IPS DF 4.7 (cell line): ENCODE measurements around the gene EEF1AKMT3.

Experiments used
- DNase-seq: peaks from one replicate; pipeline ENCODE4 v3.0.0-alpha.2; 2013; ENCODE audit warnings: low spot score; ENCODE audit errors: extremely low read depth

The EEF1AKMT3 gene

DNA sequence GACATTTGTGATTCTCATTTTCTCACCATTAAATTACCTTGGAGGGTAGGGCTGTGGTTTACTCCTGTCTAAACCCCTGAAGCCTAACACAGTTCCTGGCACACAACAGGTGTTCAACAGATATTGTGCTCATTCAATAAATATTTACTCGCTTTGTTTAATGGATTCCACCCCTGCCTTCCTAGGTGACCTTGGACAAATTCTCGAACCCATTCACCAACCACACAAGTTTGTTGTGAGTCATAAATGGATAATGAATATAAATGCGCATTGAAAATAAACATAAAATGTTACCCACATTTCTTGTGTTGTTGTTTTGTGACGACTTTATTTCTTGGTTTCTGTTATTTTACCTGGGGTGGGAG is 9.8 kb downstream of the EEF1AKMT3 start:
- DNase-seq = no peak

DNA sequence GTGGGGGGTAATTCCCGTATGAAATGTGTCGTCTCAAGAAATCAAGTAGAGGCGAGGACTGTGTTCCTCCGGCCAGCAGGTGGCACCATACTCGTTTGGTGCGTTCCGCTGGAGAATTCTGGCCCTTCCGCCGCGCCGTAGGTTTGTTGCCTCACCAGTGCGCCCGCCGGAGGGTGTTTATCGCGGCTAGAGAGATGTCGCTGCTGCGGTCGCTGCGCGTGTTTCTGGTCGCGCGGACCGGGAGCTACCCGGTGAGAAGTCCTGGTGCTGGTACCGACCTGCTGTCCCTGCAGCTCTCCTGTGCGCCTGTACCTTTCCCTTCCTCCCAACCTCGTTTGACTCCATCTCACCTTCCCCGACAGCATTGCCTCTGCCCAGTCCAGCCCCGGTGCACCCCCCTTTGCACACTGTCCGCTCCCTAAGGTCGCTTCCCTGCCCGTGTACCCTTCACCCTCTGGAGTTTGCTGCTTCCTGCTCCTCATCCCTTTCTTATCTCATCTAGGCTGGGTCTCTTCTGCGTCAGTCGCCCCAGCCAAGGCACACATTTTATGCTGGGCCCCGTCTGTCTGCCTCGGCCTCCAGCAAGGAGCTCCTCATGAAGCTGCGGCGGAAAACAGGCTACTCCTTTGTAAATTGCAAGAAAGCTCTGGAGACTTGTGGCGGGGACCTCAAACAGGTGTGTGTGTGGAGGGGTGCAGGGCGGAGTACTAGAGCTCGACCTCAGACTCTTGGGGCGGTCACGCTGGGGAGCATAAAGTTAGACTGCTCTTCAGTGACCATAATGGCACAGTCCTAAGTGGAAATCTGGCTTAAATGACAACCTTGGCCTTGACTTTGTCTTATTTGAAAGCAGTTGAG is 10.4 kb downstream of the EEF1AKMT3 start, which contains the start of gene TSFM:
Gene TSFM, plus strand, starts transcription at position 180 of the 858 bp plus-strand sequence. Its CDS starts 15 bp downstream, at position 195.
- peak; percentile 87 for DNase-seq

DNA sequence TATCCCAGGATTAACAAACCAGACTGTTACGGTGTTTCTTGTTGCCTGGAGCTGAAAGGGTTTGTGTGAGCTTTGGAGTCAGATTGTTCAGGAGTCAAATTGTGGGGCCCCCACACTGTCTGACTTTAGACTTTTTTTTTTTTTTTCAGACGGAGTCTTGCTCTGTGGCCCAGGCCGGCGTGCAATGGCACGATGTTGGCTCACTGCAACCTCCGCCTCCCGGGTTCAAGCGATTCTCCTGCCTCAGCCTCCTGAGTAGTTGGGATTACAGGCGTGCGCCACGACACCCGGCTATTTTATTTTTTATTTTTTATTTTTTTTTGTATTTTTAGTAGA is 11.0 kb downstream of the EEF1AKMT3 start:
- no peak for DNase-seq

DNA sequence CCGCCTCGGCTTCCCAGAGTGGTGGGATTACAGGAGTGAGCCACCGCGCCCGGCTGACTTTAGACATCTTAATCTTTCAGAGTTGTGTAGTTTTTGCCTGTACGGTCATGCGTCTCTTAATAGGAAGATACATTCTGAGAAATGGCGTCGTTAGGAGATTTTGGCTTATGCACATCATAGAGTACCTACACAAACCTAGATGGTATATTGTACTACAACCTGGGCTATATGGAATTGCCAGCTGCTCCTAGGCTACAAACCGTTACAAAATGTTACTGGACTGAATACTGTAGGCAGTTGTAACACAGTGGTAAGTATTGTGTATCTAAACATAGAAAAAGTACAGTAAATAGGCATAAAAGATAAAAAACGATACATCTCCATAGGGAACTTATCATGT is 11.4 kb downstream of the EEF1AKMT3 start:
- DNase-seq = no peak

DNA sequence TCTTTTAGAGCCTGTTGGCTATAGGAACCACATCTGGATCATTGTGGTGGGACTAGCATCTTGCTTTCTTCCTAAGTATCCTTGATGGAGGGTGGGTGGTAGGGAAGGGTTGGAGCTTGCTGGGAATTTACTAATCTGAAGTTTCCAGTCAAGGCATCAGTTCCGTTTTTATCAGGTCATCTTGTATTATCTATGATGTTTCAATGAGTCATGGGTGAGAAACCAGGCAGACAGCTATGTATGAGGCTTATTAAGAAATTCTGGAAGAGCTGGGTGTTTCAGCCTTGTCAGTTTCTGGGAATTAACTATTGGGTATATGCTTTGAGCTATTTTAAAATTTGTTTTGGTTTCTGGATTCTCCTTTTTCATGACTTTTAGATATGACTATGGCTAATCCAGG is 21.5 kb downstream of the EEF1AKMT3 start:
- DNase-seq = no peak

DNA sequence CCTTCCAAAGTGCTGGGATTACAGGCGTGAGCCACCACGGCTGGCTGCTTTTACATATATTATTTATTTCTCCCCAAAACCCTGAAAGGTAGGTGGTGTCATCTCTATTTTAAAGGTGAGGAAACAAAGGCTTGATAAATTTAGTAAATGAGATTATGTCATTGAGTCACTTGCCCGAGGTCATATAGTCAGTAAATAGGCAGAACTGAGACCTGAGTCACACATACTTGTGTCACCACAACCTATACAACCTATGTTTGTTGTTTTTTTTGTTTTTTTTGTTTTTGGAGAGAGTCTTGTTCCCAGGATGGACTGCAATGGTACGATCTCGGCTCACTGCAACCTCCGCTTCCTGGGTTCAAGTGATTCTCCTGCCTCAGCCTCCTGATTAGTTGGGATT is 22.9 kb downstream of the EEF1AKMT3 start:
- DNase-seq = no peak

DNA sequence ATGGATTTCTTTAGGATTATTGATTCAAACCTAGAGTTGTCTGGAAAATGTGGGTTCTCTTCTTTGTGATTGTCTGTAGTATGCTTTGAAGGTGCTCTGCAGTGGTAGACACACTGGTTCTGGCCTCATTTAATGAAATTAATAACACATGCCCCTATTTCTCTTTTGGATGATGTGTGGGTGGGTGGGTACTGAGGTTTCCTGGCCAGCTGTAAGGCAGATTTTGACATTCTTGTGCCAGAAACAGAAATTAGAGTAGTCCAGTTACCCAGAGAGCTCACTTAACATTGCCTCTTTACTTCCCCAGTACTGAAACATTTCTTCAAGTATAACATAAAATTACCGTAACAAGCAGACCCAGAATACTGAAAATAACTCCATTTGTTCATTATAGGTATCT is 24.6 kb downstream of the EEF1AKMT3 start:
- DNase-seq = no peak

DNA sequence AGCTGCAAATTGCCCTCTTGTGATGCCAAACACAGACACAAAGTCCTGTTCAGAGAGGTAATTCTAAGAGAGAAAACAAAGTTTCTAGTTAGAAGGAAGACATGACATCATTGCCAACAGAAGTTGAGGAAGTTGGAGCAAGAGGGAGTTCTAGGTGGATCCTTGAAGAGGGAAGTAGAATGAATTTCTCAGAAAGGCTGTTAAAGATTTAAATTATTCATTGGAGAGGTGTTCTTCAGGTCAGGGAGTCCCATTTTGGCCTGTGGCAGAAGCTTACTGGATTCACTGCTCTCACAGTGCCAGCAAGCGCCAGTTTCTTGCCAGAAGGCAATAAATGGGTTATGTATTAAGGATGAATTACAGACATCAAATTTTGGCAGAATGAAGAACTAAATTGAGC is 25.5 kb downstream of the EEF1AKMT3 start:
- no peak for DNase-seq

DNA sequence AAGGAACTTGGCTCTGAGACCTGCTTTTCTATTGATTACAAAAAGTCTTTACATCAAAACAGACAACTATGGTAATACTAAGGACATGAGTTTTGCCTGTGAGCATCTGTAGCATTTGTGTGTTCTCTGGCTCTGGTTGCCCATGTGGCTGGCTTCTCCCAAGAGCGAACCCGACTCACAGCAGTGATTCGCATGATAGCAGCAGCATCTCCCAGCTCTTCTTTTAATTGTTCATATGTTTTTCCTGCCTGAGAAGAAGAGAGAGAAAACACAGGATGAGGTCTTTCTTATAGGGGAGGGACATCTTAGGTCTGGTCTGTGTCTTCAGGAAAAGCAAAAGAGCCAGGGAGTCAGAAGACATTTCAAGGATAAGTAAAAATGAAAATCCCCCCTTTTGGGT is 28.6 kb downstream of the EEF1AKMT3 start:
- no peak for DNase-seq

DNA sequence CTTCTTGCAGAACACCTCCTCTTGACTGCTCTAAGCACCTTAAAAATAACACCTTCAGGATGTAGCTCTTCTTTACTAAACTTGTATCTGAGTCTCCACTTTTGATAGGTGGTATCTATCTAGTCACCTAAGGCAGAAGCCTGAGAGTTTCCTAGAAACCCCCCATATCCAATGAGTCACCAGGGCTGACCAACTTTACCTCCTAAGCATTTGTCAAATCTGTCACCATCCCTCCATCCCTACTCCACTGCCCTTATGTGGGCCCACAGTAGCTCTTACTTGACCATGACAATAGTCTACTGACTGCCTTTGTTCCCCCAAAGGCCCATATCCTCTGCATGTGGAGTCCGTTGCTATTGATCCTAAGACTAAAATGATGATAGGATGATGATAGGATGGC is 30.2 kb downstream of the EEF1AKMT3 start:
- no peak for DNase-seq

DNA sequence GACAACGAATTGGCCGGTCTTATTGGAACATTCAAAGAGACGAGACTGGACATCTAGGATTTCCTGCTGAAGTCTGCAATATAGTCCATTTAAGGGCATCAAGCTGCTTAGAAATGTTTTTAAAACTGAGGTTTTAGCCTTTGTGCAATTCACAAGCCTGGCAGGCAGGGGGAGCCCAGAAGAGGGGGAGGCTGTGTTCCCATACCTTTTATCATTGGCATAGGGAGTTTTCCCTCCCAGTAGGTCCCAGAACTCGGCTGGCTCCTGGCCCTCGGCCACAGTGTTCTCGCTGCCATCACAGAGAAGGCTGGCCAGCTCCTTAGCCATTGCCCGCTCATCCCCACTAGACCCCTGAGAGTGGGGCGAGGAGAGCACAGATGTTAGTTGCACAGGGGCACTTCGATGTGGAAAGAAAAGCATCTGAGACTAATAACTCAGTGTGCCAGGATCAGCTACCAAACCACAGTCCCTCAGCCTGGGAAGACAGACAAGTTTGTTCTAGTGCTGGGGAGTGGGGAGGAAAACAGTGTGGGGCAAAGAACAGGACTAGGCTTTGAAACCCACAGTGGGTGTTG is 31.0 kb downstream of the EEF1AKMT3 start:
- DNase-seq = peak; percentile 60

DNA sequence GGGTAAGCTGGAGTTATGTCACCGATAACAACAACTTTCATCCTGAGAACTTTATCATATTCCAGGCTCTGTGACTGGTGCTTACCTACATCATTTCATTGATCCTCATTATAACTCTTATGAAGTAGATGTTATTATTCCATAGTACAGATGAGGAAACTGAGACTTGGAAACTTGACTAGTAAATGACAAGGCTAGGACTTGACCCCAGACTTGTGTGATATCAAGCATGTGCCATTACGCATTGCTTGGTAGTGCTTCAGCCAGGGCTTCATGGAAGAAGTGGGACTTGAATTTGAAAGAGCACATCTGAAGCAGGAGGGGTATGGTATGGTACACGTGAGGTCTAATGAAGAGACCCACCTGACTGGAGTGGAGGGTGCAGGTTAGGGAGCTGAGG is 34.3 kb downstream of the EEF1AKMT3 start:
- no peak for DNase-seq

DNA sequence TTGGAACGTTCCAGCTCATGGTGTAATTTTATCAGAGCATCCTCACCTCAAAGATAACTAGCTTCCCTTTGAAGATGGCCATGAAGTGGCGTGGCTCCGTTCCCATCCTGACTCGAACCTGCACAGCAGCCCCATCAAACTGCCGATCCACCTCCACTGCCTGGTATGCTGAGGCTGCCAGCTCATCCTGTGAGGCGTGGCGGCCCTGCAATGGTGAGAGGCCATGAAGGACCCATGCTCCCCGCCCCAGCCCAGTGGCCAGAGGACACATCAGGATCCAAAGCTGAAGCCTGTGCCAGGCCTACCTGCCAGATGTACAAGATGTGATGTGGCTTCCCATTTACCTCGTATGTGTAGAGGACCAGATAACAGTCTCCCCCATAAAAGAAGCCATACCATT is 34.9 kb downstream of the EEF1AKMT3 start:
- DNase-seq = no peak

DNA sequence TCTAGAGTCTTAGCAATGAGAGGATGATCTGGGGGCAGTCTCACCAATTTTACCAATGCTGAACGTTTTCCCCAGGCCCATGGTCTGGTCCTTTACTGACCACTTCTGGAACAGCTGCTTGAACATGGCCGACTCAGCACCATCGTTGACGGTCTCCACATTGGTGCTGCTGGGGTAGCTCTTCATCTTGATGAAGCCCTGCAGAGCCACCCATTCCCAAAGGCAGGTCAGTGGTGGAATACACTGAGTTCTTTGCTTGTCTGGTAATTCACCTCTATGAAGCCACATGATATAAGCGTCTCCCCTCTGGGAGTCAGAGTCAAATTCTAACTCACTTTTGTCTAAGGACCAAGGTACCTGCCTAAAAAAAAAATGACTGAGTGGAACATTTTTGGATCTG is 35.9 kb downstream of the EEF1AKMT3 start:
- no peak for DNase-seq

DNA sequence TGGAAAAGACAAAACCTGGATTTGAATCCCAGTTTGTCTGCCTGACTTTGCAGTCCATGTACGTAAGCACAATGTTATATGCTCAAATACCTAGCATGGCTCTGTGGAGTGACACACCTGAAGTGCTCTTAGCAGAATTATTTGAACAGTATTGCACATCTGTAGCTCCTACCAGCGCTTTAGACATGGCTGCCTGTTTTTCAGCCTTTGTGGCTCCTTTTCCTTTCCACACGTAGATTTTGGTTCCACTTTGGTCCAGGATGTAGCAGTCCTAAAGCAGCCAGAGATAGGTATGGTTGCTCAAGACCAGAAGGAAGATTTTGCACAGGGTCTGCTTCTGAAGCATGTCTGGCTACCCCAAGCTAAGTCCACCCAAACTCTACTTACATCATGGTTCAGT is 37.0 kb downstream of the EEF1AKMT3 start:
- no peak for DNase-seq

DNA sequence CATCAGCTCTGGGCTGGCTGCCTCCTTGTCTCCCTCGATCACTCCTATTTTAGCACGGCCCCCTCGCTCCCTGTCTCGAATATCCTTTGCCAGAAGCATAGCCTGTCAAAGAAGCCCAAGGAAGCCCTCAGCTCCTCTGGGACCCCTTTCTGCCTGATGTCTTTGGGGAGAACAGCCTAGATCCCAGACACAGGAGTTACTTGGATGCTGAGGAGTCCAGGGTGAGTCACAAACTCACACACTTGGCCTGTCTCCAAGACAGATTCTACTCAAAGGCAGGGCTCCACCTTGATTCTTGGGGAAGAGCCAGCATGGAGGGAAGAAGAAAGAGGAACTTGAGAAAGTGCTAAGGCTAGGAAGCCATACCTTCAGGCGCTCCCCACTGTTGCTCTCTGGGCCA is 38.0 kb downstream of the EEF1AKMT3 start:
- no peak for DNase-seq

DNA sequence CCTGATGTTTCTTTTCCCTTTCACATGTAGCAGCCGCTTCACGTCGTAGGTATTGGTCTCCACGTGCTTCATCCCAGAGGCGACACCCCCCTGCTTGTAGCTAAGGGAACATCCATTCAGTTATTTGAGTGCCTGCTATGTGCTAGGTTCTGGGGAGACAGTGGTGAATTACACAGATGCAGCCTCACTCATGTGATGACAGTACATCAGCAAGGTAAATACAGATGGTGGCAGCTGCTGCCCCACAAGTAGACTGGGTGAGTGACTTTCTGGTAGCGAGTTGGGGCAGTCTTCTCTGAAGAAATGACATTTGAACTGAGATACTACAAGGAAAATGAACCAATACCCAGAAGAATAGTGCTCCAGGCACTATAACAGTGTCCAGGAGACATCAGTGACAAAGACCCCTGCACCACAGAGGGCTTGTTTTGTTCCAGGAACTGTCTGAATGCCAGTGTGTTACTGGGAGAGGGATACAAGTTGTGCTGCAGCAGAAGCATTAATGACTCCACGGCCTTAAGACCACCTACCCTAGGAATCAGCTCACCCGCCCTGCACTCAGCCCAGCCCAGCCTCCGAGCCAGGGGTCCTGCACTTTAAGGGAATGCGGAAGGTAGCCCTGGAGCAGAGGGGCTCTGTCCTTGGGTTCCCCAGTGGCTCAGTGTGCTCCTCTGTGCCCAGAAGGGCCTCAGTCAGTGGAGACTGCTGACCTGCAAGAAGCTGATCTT is 38.8 kb downstream of the EEF1AKMT3 start:
- no peak for DNase-seq

DNA sequence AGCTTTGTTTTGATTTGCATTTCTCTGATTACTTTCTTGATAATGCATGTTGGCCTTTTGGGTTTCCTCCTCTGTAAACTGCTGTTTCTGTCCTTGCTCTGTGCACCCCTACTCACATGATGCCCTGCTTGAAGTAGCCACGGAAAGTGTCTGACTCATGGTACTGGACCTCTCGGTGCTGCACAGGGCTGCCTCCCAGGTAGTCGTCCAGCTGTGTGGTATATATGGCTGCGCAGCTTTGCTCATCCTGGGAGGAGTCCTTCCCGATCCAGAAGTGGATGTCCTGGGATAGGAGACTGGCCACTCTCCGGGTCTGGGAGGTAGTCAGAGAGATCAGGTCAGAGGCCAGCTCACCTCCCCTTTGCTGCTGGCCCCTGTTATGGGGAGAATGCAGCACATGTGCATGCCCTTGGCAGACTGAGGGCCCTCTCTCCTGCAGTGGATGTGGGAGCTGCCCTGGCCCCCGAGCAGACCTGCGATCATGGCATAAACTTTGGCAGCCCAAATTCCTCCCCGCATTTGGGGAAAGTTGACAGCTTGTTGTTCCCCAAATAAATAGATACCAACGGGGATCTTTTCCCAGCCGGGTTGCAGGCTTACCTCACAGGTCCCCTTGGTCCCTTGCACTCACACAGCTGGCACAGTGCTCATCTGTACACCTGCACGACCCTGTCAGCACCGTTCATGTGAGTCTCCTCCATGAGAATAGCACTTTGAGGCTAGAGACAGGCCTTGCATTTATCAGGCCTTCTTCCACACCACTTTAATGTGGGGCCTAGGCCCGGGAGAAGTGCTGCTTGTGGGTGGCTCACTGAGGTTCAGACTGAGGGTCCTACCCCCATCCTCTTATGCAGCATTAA is 40.9 kb downstream of the EEF1AKMT3 start:
- no peak for DNase-seq

DNA sequence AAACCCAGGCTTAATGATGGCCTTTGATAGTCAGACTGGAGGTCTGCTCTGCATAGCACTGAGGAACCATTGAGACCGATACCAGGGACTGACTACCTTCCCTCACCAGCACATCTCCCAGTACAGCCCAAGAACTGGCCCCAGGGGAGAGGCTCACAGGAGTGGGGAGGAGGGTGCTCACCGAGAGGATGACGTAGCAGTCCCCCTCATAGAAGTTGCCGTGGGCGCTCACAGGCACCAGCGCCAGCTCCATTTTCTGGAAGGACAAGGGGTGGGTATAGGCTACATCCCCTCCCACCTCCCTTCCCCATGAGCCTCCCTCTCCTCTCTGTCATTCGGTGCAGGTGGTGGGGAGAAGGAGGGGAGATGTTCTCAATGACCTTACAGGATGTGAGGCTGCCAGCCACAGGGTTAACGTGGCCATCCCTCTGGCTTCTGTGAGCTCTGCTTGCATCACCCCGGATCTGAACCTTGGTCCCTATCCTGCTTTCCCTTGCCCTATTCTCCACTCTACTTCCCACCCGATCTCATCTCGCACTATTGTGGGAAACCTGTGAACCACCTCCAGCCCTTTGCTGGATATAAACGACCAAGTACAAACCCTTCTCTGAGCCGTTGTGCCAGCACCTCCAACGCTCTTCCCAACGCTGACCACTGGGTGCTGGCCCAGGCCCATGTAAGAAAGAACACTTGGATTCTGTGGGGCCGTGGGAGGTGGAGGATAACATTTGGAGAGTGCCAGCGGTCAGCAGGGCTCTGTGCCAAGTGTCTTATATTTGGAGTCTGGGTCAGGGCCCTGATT is 41.8 kb downstream of the EEF1AKMT3 start:
- DNase-seq = no peak

DNA sequence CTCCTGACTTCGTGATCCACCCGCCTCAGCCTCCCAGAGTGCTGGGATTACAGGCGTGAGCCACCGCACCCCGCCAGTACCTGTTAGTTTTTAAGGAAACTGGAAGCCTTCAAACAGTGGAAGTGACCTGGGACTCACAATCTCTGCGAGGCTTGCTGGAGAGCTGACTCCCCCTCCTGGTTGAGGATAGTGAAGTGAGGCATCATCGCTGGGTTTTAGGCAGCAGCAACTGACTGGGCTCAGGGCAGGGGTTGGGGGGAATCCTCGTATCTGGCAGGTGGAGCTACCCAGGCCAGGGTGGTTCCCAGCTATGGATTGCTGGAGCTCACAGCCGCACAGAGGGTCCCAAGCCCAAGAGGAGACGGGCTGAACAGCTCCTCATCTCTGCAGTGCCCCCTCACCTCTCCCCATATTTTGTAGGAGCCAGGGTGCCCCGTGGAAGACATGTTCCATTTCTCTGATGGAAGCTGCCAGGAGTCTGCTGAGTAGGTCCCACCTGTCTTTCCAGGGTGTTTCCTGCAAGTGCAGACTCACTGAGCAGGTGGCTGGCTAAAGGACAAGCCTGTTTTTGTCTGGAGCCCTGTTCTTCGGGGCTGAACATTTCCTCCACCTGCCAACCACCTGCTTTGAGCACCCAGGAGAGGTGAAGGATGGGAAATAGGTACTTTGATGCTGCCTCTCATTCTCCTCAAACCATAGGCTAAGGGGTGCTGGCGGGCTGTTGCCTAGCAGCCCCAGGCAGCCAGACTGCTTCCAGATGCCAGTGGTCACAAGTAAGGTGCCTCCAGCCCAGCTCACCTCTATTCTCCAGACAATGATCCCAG is 43.0 kb downstream of the EEF1AKMT3 start:
- DNase-seq = peak; percentile 53
